ENCODE results near the gene CPPED1. TPM values are rescaled to one million over a fixed set of nuclear protein-coding genes. Genes with fewer than 3 reads are reported as not detected.

CPPED1 gene, protein sequence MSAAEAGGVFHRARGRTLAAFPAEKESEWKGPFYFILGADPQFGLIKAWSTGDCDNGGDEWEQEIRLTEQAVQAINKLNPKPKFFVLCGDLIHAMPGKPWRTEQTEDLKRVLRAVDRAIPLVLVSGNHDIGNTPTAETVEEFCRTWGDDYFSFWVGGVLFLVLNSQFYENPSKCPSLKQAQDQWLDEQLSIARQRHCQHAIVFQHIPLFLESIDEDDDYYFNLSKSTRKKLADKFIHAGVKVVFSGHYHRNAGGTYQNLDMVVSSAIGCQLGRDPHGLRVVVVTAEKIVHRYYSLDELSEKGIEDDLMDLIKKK
- 20.1 TPM for total RNA-seq
- long read RNA-seq, full-length matches to known transcripts = 38 of 45 reads
- long read RNA-seq, partial matches to known transcripts = 2 of 45 reads
- long read RNA-seq, other reads (novel, unspliced or antisense) = 5 of 45 reads

DNA sequence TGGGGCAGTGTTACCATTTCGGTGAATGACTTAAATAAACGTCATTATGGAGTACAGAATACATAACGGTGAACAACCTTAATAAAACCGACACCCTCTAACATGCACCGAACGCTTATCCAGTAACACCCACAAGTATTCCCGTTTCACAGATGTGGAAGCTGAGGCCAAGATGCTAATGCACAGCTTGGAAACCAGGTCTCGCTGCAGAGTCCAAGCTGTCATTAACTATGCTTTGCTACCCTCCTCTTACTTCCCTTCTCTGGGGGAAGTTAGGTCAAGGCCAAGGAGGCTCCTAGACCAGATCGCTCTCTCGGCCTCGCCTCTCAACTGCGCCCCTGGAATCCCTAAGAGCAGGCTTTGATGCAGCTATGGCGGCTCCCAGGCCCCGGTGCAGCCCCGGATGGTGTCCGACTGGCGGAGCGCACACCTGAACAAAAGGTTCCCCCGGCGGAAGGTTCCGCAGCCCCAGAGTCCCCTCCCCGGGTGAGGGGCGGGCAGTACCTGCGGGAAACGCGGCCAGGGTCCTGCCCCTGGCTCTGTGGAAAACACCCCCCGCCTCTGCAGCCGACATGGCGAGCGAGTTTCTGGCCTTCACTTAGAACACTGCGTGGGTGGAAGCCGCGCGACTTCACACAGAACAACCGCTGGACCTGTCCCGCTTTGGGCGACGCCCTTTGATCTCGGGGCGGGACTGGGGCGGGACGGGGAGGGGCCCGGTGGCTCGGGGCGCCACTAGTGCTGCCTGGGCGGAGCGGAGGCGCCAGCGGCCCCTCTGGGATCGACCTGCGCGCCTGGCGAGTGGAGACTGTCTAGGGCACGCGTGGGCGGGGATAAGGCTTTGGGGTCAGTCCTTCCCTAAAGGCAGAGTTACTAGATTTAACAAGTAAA lies at the start of gene CPPED1:
Gene CPPED1, minus strand, starts transcription at position 685 of the 891 bp plus-strand sequence. Its CDS starts 111 bp downstream, at position 574.
- DNase-seq (peak; percentile 98), ATAC-seq (peak; percentile 98)
- H3K27me3 ChIP-seq = no peaks in the 10 kb centered on the region
- intact Hi-C loops (cut with DNase I) = no loop called here
- peak within 1 kb of the TSS; percentile 81 for H3K4me3 ChIP-seq
- peak within 1 kb of the TSS; percentile 89 for H3K27ac ChIP-seq
- no peaks in the 10 kb centered on the region for H3K36me3 ChIP-seq
- H3K9me3 ChIP-seq = no peaks in the 10 kb centered on the region
- TF ChIP-seq, protein P1, sequence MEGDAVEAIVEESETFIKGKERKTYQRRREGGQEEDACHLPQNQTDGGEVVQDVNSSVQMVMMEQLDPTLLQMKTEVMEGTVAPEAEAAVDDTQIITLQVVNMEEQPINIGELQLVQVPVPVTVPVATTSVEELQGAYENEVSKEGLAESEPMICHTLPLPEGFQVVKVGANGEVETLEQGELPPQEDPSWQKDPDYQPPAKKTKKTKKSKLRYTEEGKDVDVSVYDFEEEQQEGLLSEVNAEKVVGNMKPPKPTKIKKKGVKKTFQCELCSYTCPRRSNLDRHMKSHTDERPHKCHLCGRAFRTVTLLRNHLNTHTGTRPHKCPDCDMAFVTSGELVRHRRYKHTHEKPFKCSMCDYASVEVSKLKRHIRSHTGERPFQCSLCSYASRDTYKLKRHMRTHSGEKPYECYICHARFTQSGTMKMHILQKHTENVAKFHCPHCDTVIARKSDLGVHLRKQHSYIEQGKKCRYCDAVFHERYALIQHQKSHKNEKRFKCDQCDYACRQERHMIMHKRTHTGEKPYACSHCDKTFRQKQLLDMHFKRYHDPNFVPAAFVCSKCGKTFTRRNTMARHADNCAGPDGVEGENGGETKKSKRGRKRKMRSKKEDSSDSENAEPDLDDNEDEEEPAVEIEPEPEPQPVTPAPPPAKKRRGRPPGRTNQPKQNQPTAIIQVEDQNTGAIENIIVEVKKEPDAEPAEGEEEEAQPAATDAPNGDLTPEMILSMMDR (IDR thresholded peaks at IDR 0.05) = no peak
- H3K4me1 ChIP-seq = peaks cover 18% of the 10 kb centered on the region

GRCh38 chr16:12850186-12850585 lies 46.5 kb upstream of the CPPED1 start:
- Histone ChIP-seq H3K27ac (no peak overlapping the region), H3K4me3 (no peak overlapping the region), H3K27me3 (no peaks in the 10 kb centered on the region), H3K36me3 (no peaks in the 10 kb centered on the region), H3K9me3 (no peaks in the 10 kb centered on the region), H3K4me1 (no peaks in the 10 kb centered on the region)
- TF ChIP-seq, protein P1 (IDR thresholded peaks at IDR 0.05) = no peak
- no peak for ATAC-seq
- intact Hi-C loops (cut with DNase I) = no loop called here
- DNase-seq = no peak

DNA sequence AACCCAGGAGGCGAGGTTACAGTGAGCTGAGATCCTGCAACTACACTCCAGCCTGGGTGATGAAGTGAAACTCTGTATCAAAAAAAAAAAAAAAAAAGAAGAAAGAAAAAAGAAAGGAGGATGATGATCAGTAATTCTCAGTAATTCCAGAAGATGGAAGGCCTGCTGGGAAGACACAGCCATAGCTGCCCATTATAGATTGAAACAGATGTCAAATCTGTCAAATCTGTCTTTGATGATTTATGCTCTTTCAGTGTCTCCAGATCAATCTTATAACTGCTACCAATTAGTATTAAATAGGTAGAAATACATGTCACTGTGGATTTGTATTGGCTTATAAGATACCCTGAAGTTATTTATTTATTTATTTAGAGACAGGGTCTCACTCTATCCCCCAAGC lies 42.9 kb upstream of the CPPED1 start:
- Histone ChIP-seq H3K9me3 (no peaks in the 10 kb centered on the region), H3K27me3 (no peaks in the 10 kb centered on the region), H3K4me3 (no peak overlapping the region), H3K36me3 (no peaks in the 10 kb centered on the region), H3K4me1 (no peaks in the 10 kb centered on the region), H3K27ac (no peak overlapping the region)
- TF ChIP-seq, protein P1 (IDR thresholded peaks at IDR 0.05) = no peak
- no peak for ATAC-seq
- intact Hi-C loops (cut with DNase I) = no loop called here
- no peak for DNase-seq

DNA sequence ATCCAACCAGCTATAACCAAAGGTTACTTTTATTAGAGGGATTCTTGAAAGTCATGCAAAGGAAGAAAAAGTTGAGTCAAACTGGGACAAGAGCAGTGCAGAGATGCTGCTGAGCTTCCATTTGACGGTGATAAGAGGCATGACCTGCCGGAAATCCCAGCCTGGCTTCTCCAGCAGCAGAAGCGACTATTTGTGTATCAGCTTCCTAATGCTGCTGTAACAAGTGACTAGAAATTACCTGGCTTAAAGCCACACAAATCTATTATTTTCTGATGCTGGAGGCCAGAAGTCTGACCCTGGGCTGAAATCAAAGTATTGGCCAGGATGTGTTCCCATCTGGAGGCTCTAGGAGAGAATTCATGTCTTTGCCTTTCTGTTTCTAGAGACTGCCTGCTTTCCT lies 41.6 kb upstream of the CPPED1 start:
- TF ChIP-seq, protein P1 (IDR thresholded peaks at IDR 0.05) = no peak
- ATAC-seq = no peak

DNA sequence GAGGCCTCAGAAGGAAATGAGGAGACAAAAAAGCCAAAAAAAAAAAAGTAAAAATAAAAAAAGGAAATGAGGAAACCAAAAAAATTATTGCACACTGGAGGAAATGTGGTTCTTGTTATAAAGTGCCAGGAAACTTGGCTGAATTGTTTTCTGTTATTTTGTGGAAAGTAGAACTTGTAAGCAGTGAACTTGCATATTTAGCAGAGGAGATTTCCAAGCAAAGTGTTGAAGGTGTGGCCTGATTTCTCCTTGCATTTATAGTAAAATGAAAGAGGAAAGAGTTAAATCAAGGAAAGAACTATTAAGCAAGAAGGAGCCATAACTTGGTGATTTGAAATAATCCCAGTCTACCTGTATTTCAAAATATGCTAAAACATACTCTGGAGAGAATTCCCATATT lies 34.1 kb upstream of the CPPED1 start:
- Histone ChIP-seq H3K9me3 (peaks cover 4% of the 10 kb centered on the region), H3K4me3 (no peak overlapping the region), H3K27me3 (peaks cover 4% of the 10 kb centered on the region), H3K36me3 (no peaks in the 10 kb centered on the region), H3K4me1 (no peaks in the 10 kb centered on the region), H3K27ac (no peak overlapping the region)
- TF ChIP-seq, protein P1 (IDR thresholded peaks at IDR 0.05) = no peak
- intact Hi-C loops (cut with DNase I) = no loop called here
- DNase-seq (no peak), ATAC-seq (no peak)

More for the DNA sequence above, 41.6 kb upstream of the CPPED1 start:
- Histone ChIP-seq H3K27me3 (no peaks in the 10 kb centered on the region), H3K27ac (no peak overlapping the region), H3K36me3 (no peaks in the 10 kb centered on the region), H3K9me3 (no peaks in the 10 kb centered on the region), H3K4me3 (no peak overlapping the region), H3K4me1 (no peaks in the 10 kb centered on the region)
- intact Hi-C loops (cut with DNase I) = no loop called here
- DNase-seq = no peak
